ENCODE data around the gene PDE3B. TPM values are rescaled to one million over a fixed set of nuclear protein-coding genes. Genes with fewer than 3 reads are reported as not detected.

The PDE3B gene
- polyA plus RNA-seq, 1 donor (not counting 4 experiments of a cell fraction or from before 2014, with no cell fraction given) = 0.01 TPM

DNA sequence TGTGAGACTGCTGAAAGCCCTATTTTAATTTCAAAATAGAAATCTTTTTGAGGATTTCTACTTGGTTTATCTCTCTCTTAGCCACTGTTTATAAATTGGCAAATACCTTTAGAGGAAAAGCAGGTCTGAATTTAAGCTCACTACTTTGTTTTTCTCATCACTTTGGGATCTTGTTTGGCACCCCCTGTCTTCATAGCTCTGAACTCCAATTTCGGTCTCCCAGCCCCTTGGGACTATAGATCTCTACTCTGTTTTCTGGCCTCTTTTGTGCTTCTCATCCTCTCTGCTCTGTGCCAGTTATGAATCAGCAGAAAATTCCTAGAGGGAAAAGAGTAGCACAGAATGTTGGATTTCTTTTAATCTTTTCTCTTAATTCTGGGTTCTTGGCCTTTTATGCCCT is 130.2 kb downstream of the PDE3B start:
- H3K36me3 ChIP-seq (ENCODE audit: control insufficient read depth in 2 of 2, extremely low read depth in 1 of 2, insufficient read depth in 2 of 2, low read length in 2 of 2) = no peaks in the 10 kb centered on the region
- no peak overlapping the region for H3K9ac ChIP-seq (ENCODE audit: control insufficient read depth, extremely low read depth, insufficient read depth, low read length)
- dilution Hi-C loops (cut with MboI; ENCODE audit: extremely low pct_ligation_motif_present, low sequenced_read_pairs) = no loop called here
- no peak overlapping the region for H2AFZ ChIP-seq (ENCODE audit: control insufficient read depth, low read length)
- no peaks in the 10 kb centered on the region for H3K79me2 ChIP-seq (ENCODE audit: control insufficient read depth, insufficient read depth, low read length)
- H3K9me3 ChIP-seq (ENCODE audit: control insufficient read depth, low read depth, low read length) = no peaks in the 10 kb centered on the region
- H3K27ac ChIP-seq (ENCODE audit: control insufficient read depth, insufficient read depth, low read length) = no peak overlapping the region
- no peak overlapping the region for H3K4me3 ChIP-seq (ENCODE audit: control insufficient read depth in 2 of 3, extremely low read depth in 1 of 3, insufficient read depth in 2 of 3, low read depth in 1 of 3, low read length in 3 of 3)
- TF ChIP-seq, protein P1, sequence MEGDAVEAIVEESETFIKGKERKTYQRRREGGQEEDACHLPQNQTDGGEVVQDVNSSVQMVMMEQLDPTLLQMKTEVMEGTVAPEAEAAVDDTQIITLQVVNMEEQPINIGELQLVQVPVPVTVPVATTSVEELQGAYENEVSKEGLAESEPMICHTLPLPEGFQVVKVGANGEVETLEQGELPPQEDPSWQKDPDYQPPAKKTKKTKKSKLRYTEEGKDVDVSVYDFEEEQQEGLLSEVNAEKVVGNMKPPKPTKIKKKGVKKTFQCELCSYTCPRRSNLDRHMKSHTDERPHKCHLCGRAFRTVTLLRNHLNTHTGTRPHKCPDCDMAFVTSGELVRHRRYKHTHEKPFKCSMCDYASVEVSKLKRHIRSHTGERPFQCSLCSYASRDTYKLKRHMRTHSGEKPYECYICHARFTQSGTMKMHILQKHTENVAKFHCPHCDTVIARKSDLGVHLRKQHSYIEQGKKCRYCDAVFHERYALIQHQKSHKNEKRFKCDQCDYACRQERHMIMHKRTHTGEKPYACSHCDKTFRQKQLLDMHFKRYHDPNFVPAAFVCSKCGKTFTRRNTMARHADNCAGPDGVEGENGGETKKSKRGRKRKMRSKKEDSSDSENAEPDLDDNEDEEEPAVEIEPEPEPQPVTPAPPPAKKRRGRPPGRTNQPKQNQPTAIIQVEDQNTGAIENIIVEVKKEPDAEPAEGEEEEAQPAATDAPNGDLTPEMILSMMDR (optimal IDR thresholded peaks at IDR 0.05 in 1 of 3, IDR thresholded peaks at IDR 0.05 in 1 of 3, conservative IDR thresholded peaks at IDR 0.05 in 1 of 3; ENCODE audit: extremely low read depth in 1 of 3, insufficient read depth in 2 of 3, low read length in 3 of 3) = no peak
- no peak for TF ChIP-seq EZH2 (IDR thresholded peaks at IDR 0.05; ENCODE audit: low read length)
- H3K4me1 ChIP-seq (ENCODE audit: control insufficient read depth, extremely low read depth, insufficient read depth, low read length) = no peaks in the 10 kb centered on the region
- no peaks in the 10 kb centered on the region for H3K27me3 ChIP-seq (ENCODE audit: control insufficient read depth, extremely low read depth, insufficient read depth, low read length)
- H3K9me1 ChIP-seq (ENCODE audit: control insufficient read depth, extremely low read depth, insufficient read depth, low read length) = no peaks in the 10 kb centered on the region
- H3K4me2 ChIP-seq (ENCODE audit: control insufficient read depth, extremely low read depth, insufficient read depth, low read depth, low read length) = no peak overlapping the region
- H4K20me1 ChIP-seq (ENCODE audit: control insufficient read depth, extremely low read depth, insufficient read depth, low read length) = no peaks in the 10 kb centered on the region
- FAIRE-seq = no peak
- no peak for DNase-seq (ENCODE audit: low read depth, low spot score)

DNA sequence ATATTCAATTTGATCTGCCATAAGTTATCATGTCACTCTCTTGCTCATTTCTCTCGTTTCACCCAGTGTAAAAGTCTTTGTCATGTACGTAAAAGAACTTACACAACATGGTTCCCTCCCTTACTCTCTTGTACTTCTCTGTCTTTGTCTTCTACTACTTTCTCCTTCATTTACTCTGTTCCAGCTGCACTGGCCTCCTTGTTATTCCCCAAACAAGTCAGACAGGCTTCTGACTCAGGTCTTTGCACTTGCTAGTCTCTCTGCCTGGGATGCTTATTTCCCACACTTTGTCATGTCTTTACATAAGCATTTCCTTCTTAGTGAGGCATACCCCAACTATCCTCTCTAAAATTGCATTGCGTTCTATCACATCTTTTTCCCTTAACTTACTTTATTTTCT is 131.1 kb downstream of the PDE3B start:
- DNase-seq (ENCODE audit: low read depth, low spot score) = no peak
- no peak for TF ChIP-seq EZH2 (IDR thresholded peaks at IDR 0.05; ENCODE audit: low read length)
- TF ChIP-seq, protein P1 (optimal IDR thresholded peaks at IDR 0.05 in 1 of 3, IDR thresholded peaks at IDR 0.05 in 1 of 3, conservative IDR thresholded peaks at IDR 0.05 in 1 of 3; ENCODE audit: extremely low read depth in 1 of 3, insufficient read depth in 2 of 3, low read length in 3 of 3) = no peak
- no peaks in the 10 kb centered on the region for H4K20me1 ChIP-seq (ENCODE audit: control insufficient read depth, extremely low read depth, insufficient read depth, low read length)
- no peak overlapping the region for H3K27ac ChIP-seq (ENCODE audit: control insufficient read depth, insufficient read depth, low read length)
- H3K36me3 ChIP-seq (ENCODE audit: control insufficient read depth in 2 of 2, extremely low read depth in 1 of 2, insufficient read depth in 2 of 2, low read length in 2 of 2) = no peaks in the 10 kb centered on the region
- H3K79me2 ChIP-seq (ENCODE audit: control insufficient read depth, insufficient read depth, low read length) = no peaks in the 10 kb centered on the region
- H2AFZ ChIP-seq (ENCODE audit: control insufficient read depth, low read length) = no peak overlapping the region
- H3K27me3 ChIP-seq (ENCODE audit: control insufficient read depth, extremely low read depth, insufficient read depth, low read length) = no peaks in the 10 kb centered on the region
- no peaks in the 10 kb centered on the region for H3K4me1 ChIP-seq (ENCODE audit: control insufficient read depth, extremely low read depth, insufficient read depth, low read length)
- FAIRE-seq = no peak
- H3K4me3 ChIP-seq (ENCODE audit: control insufficient read depth in 2 of 3, extremely low read depth in 1 of 3, insufficient read depth in 2 of 3, low read depth in 1 of 3, low read length in 3 of 3) = no peak overlapping the region
- dilution Hi-C loops (cut with MboI; ENCODE audit: extremely low pct_ligation_motif_present, low sequenced_read_pairs) = no loop called here
- no peaks in the 10 kb centered on the region for H3K9me1 ChIP-seq (ENCODE audit: control insufficient read depth, extremely low read depth, insufficient read depth, low read length)
- no peak overlapping the region for H3K4me2 ChIP-seq (ENCODE audit: control insufficient read depth, extremely low read depth, insufficient read depth, low read depth, low read length)
- H3K9me3 ChIP-seq (ENCODE audit: control insufficient read depth, low read depth, low read length) = no peaks in the 10 kb centered on the region
- H3K9ac ChIP-seq (ENCODE audit: control insufficient read depth, extremely low read depth, insufficient read depth, low read length) = no peak overlapping the region

Data from keratinocyte (primary cell).